Astrocyte of the spinal cord (primary cell): Measurements from ENCODE around the gene CD7.

Source experiments
- DNase-seq: peaks from one replicate; pipeline ENCODE4 v3.0.0; 2011; ENCODE audit warnings: low read depth, low spot score
- H3K4me3 ChIP-seq: 2 replicates; pipeline ENCODE4 v1.5.1; 2011; ENCODE audit warnings: low read depth, mild to moderate bottlenecking, low read length, moderate library complexity
- in situ Hi-C: cut with HindIII; loops from 2 replicates; pipeline ENCODE4 v1.10.0; 2017; ENCODE audit warnings: low sequenced_read_pairs
- TF ChIP-seq, protein P1 (sequence below): IDR thresholded peaks from 2 replicates; pipeline ENCODE4 v1.5.1; 2012; ENCODE audit warnings: low read depth, mild to moderate bottlenecking, low read length, inconsistent platforms

The CD7 gene

DNA sequence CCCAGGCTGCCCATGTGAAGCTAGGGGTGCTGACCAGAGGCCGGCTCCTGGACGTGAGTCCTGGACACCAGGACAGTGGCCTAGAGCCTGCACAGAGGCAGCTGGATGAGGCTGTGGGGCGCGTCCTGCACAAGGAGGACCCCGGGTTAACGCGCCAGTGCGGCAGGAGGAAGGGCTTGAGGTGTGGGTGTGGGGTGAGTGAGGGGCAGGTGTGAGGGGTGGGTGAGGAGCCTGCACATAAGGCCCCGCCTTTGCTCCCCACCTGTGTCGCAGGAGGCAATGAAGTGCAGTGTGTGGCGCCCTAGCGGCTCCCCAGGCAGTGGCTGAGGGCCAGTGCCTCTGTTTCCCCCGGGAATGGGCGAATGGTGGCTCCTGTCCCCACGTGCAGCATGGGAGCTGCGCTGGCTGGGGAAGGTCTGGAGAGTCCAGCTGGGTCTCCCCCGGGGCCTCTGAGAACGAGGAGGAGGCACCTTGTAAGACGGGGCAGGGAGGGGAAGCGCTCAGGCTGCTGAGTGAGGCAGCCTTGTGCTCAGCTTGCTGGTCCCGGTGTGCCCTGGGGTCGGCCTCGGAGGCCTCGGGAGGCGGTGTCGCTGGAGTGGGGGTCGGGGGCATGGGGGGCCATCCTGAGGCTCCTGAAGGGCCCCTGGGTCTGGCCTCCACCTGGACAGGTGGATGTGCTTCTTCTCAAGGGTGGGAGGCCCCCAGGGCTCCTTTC lies 3.2 kb downstream of the CD7 start:
- in situ Hi-C loops = no loop called here
- DNase-seq = no peak
- TF ChIP-seq, protein P1, sequence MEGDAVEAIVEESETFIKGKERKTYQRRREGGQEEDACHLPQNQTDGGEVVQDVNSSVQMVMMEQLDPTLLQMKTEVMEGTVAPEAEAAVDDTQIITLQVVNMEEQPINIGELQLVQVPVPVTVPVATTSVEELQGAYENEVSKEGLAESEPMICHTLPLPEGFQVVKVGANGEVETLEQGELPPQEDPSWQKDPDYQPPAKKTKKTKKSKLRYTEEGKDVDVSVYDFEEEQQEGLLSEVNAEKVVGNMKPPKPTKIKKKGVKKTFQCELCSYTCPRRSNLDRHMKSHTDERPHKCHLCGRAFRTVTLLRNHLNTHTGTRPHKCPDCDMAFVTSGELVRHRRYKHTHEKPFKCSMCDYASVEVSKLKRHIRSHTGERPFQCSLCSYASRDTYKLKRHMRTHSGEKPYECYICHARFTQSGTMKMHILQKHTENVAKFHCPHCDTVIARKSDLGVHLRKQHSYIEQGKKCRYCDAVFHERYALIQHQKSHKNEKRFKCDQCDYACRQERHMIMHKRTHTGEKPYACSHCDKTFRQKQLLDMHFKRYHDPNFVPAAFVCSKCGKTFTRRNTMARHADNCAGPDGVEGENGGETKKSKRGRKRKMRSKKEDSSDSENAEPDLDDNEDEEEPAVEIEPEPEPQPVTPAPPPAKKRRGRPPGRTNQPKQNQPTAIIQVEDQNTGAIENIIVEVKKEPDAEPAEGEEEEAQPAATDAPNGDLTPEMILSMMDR = no peak
- H3K4me3 ChIP-seq = no peak overlapping the region

DNA sequence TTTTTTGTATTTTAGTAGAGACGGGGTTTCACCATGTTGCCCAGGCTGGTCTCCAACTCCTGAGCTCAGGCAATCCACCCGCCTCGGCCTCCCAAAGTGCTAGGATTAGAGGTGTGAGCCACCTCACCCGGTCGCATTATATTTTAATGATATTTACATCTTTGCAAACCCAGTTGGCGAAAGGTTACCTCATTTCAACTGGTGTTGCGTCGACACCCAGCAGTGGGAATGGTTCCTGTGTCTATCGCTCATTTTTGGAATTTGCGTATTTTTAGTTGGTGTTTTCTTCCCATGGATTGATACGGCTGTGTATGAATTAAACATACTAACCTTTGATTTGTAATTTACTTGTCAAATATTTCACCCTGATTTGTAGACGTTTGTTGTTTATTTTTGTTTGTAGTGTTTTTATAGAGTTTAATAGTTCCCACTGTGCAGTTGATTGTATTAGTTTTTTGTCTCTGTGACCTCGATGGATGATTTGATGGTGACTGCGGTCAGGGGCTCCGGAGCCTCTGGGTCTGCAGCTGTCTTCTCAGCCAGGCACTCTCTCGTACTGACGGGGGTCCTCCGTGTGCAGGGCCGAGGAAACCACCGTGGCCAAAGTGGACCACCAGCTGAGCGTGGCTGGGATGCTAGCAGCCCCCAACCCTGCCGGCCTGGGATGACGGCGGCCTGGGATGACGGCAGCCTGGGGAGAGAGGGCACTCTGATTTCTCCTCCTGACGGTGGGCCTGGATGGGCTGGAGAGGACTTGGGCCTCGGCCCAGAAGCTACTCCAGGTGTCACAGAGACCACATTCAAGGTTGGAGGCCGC lies 4.0 kb downstream of the CD7 start:
- in situ Hi-C loops = no loop called here
- no peak overlapping the region for H3K4me3 ChIP-seq

DNA sequence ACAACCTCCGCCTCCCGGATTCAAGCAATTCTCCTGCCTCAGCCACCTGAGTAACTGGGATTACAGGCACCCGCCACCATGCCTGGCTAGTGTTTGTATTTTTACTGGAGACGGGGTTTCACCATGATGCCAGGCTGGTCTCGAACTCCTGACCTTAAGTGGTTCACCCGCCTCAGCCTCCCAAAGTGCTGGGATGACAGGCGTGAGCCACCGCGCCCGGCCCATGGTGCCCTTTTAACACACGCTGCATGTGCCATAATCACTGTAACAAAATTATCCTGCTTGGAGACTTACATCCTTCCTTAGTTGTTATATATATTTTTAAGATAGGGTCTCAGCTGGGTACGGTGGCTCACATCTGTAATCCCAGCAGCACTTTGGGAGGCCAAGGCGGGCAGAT lies 5.4 kb downstream of the CD7 start:
- DNase-seq = no peak
- TF ChIP-seq, protein P1 = no peak
- in situ Hi-C loops = no loop called here
- H3K4me3 ChIP-seq = no peak overlapping the region

More for the DNA sequence above, 4.0 kb downstream of the CD7 start:
- TF ChIP-seq, protein P1 = no peak
- no peak for DNase-seq

DNA sequence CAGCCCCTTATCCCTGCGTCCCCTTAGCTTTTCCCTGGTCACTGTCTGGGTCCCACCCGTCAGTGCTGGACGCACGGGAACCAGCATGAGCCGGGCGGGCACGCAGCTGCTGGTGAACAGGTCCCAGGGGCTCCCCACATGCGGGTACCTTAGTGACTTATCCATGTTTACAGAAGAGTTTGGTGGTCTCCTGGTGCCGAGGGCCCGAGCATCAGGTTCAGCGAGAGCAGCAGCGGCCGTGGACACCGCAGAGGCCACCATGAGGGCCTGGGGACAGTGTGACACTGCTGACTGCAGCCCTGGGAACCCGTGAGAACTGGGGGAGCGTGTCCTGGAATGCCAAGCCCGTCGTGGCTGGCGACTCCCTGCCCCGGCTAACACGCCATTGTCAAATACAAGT lies 6.5 kb downstream of the CD7 start:
- in situ Hi-C loops = no loop called here
- TF ChIP-seq, protein P1 = no peak
- no peak overlapping the region for H3K4me3 ChIP-seq
- no peak for DNase-seq

DNA sequence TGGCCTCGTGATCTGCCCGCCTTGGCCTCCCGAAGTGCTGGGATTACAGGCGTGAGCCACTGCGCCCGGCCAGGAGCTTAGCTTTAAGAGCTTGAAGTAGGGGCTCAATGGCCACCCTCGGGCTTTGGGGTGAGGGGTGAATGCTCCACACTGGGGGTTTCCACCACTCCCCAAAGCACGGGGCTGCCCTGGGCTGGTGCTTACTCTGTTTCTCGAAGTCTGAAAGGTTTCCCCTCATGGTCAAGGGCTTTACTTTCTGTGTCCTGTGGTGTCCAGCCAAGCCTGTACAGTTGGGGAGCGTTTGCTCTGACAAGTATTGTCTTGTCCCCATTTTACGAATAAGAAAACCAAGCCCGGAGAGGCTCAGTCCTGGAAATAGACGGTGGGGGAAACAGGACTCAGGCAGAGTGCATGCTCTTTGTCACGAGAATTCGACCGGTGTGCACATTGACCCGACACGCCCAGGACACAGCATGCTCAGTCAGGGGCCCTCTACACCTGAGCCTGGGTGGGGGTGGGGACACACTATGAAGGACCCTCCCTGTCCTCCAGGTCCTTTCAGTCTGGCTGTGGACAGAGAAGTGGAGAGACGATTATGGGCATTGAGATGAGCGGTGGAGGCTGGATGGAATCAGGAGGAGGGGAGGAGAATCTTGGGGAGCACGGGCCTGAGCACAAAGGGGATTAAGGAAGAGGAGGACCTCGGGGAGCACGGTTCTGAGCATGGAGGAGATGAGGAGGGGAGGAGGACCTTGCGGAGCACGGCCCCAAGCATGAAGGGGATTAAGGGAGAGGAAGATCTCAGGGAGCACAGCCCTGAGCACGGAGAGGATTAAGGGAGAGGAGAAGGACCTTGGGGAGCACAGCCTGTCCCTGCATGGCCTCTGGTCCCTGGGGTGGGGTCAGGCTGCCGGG lies 7.5 kb downstream of the CD7 start:
- no peak overlapping the region for H3K4me3 ChIP-seq
- TF ChIP-seq, protein P1 = no peak
- no peak for DNase-seq
- in situ Hi-C loops = no loop called here

DNA sequence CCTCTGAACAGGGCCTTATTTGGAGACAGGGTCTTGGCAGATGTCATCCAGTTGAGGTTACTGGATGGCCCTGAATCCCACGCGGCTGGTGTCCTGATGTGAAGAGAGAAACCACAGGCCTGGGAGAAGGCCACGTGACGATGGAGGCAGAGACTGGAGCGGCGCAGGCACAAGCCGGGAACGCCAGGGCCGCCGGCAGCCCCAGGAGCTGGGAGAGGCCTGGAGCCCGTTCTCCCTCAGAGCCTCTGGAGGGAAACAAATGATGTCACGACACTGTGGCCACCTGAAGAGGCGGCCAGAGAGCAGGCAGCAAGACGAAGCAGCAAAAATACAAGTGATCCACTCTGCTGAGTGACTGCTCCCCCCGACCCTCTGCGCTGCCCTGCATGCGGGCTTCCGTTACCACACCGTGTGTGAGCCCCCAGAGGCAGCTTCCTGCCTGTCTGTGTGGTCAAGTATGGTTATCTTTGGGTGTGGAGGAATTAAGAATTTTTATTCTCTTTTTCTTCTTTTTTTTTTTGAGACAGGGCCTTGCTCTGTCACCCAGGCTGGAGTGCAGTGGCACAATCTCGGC lies 11.6 kb downstream of the CD7 start:
- TF ChIP-seq, protein P1 = no peak
- H3K4me3 ChIP-seq = no peak overlapping the region
- in situ Hi-C loops = no loop called here
- DNase-seq = no peak
